ENCODE results near the gene SIGLEC14.
"Not testable (repeated sequence)": the region's sequence is repeated elsewhere in the genome, so short reads cannot be mapped to it uniquely, and the experiment has no call there.

SIGLEC14 gene, protein sequence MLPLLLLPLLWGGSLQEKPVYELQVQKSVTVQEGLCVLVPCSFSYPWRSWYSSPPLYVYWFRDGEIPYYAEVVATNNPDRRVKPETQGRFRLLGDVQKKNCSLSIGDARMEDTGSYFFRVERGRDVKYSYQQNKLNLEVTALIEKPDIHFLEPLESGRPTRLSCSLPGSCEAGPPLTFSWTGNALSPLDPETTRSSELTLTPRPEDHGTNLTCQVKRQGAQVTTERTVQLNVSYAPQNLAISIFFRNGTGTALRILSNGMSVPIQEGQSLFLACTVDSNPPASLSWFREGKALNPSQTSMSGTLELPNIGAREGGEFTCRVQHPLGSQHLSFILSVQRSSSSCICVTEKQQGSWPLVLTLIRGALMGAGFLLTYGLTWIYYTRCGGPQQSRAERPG

DNA sequence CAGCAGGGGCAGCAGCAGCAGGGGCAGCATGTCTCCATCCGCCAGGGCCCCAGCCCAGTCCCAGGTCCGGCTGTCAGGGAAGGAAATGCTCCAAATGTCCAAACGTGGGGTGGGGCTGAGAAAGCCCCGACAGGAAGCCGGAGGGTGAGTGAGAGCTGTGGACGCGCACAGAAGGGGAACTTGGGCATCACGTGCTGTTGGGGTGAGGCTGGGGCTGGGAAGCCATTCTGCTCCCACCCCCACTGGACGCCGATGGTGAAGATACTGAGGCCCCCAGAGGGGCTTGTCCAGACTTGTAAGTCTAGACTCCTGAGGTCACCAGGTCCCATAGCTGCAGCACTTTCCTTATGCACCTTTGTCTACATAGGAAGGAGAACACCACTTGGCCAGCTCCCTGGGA is at the start of gene SIGLEC14:
TSS of gene SIGLEC14 (minus strand) at position 96 of the 400 bp plus-strand sequence. CDS start at position 30, 66 bp downstream.
- DNase-seq (ENCODE audit: low spot score), result not testable (repeated sequence)

DNA sequence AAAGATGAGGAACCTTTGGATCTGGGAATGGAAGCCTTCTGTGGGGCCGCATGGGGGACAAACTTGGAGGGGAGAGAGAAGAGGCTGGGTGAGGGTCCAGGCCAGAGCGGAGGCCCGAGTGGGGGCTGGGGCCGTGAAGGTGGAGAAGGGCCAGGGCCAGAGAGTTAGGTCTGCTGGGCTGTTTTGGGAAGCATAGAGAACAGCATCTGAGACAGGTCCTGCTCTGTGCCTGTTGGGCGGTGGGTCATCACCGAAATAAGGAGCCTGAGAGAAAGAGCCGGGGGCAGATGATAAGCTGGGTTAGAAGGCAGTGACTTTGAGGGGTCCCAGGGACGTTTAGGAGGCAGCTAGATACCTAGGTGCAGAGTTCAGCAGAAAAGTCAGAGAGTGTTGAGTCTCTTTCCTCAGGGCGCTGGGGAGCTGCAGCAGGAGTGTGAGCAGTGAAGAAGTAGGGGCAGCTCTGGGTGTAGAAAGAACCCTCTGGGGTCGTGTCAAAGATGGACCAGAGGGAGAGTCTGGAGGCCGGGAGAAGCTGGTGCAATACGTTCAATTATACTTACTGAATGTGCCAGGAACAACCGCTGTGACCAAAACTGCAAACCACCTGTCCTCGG is 49.2 kb upstream of the SIGLEC14 start:
- no peak for DNase-seq (ENCODE audit: low spot score)

DNA sequence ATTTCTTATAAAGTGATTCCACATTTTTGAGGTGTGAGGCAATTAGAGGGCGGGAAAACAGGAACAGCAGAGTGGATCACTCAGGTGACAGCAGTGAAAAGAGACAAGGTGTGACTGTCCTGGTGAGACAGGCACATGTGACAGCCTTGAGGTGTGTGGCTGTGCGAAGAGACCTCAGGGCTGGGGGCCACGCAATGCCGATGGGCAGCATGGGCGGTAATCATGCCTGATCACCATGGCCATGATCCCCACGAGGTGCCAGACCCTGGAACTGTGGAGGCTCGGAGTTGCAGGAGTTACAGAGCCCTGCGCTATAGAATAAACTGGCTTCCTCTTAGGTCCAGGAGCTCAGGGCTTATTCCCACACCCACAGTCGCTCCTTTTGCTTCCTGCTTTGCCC is 48.5 kb upstream of the SIGLEC14 start:
- no peak for DNase-seq (ENCODE audit: low spot score)

DNA sequence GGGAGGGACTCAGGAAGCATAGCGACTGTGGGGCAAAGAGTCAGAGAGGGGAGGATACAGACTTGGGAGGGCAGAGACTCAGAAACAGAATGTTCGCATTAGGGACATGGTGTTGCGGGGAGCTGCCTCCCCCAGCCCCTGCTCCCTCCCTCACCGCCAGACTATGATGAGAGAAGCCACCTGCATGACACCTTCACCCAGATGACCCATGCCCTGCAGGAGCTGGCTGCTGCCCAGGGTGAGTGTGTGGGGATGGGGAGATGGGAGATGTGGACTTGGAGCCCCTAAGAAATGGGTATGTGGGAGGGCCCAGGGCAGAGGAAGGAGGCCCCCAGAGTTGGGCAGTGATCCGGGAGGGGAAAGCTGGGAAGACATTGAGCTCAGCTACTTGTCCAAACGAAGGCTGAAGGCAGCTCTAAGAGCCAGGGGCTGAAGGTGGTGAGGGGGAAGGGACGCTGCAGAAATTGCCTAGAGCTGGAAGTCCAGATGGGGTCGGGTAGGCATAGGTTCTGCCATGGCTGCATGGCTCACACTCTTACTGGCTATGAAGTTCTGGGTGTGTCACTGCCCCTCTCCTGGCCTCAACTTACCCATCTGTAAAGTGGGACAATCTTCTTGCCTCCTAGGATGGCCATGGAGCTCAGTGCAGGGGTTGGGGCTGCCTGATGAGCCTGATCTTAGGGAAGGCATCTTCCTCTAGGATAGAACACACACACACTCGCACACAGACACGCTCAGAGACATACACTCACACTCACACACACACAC is 47.9 kb upstream of the SIGLEC14 start:
- DNase-seq (ENCODE audit: low spot score), result no peak

DNA sequence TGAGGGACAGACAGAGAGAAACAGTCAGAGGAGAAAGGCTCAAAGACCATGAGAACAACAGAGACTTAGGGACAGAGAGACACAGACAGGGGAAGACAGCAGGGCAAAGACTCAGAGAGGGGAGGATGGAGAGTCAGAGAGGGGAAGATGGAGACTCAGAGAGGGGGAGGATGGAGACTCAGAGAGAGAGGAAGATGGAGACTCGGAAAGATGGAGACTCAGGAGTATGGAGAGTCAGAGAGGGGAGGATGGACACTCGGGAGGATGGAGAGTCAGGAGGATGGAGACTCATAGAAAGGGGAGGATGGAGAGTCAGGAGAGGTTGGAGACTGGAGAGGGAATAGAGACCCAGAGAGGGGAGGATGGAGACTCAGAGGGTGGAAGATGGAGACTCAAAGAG is 47.2 kb upstream of the SIGLEC14 start:
- no peak for DNase-seq (ENCODE audit: low spot score)

- DNase-seq (ENCODE audit: low spot score), result no peak
Observed at GRCh38 chr19:51693260-51693659, 46.6 kb upstream of the SIGLEC14 start, which contains the start of gene SPACA6. TSS of gene SPACA6 (plus strand) at chr19:51693330. CDS start at chr19:51693527, 197 bp downstream.

DNA sequence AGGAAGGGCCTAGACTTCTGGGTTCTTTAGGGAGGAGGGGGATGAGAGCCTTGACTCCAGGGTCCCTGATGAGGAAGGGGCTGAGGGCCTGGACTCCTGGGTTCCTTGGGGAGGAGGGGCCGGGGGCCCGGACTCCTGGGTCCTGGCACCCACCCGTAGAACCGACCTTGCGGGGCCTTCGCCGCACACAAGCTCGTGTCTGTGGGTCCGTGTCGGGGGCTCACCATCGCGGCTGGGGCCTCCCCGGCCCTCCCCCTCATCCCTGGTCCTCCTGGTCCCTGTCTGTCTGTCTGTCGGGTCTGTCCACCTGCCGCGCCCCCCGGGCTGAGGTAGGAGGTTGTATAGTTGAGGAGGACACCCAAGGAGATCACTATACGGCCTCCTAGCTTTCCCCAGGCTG is 45.8 kb upstream of the SIGLEC14 start:
- DNase-seq (ENCODE audit: low spot score), result no peak

- no peak for DNase-seq (ENCODE audit: low spot score)
Observed at GRCh38 chr19:51691584-51692428, 45.2 kb upstream of the SIGLEC14 start.

DNA sequence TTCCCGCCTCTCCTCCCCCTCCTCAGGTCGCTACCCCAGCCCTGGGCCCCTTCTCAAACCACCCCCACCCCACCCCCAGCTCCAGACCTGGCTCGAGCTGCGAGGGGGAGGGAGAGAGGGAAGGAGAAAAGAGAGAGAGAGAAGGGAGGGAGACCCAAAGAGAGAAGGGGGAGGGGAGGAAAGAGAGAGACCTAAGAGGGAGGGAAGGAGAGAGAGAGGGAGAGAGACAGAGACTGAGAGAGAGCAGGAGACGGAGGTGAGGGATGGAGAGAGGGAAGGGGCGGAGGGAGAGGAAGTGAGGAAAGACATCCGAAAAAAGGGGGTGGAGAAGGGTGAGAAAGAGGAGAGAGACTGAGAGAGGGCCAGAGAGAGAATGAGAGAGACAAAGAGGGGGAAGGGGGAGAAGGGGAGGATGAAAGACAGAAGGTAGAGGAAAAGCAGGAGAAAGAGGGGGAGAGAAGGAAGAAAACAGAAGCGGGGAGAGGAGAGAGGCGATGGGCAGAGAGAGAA is 44.5 kb upstream of the SIGLEC14 start:
- DNase-seq (ENCODE audit: low spot score), result no peak

GRCh38 chr19:51690454-51691073 is 43.9 kb upstream of the SIGLEC14 start:
- DNase-seq (ENCODE audit: low spot score), result peak; percentile 73

- DNase-seq (ENCODE audit: low spot score), result no peak
Observed at GRCh38 chr19:51689751-51690453, 43.3 kb upstream of the SIGLEC14 start.

DNA sequence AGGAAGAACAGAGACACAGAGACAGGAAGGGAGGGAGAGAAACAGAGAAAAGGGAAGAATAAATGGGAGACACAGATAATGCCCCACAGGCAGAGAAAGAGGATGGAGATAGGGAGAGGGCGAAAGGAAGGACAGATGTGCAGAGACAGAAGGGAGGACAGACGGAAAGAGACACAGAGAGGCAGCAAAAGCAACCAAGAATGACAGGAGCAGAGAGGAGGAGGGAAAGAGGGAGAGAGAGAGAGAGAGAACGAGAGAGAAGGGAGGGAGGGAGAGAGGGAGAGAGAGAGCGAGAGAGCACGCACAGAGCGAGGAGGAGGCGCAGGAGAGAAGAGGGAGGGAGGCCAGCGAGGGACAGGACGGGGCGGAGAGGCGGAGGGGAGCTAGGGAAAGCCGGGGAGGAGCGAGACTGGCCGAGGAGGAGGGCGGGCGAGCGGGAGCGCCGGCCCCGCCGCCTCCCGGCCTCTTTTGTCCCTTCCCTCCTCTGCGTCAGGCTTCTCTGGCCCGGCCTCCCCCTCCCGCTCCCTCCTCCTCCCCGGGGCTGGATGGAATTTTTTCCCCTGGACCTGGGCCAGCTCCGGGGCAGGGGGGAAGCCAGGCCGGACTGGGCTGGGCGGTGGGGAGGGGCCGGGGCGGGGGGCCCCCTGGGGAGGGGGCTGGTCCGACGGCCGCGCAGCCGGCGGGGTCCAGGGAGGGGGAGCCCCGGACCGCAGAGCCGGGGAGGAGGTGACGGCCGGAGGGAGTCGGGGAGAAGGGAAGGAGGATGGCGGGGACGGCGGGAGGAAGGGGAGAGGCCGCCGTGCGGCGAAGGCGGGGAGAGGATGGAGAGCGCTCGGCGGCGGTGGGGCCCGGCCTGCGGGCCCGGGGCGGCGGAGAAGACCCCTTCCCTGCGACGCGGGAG is 42.3 kb upstream of the SIGLEC14 start:
- peak; percentile 93 for DNase-seq (ENCODE audit: low spot score)

- DNase-seq (ENCODE audit: low spot score), result peak; percentile 70
Observed at GRCh38 chr19:51687791-51688670, 41.4 kb upstream of the SIGLEC14 start.

DNA sequence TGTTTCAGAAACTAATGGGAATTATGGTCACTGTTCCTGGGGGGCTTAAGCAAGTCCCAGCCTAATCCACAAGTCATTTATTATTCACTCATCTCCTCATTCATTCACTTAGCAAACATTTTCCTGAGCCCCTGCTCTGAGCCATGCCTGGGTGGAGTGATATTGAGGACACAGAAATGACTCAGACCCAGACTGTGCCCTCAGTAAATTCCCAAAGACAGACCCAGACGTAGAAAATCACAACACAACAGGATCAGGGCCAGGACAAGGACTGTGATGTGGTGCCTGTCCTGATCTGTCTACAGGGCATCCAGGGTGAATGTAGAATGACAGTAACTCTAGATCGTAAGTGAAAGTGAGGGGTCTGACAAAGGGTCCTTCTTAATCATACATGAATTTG is 39.5 kb upstream of the SIGLEC14 start:
- peak; percentile 41 for DNase-seq (ENCODE audit: low spot score)

DNA sequence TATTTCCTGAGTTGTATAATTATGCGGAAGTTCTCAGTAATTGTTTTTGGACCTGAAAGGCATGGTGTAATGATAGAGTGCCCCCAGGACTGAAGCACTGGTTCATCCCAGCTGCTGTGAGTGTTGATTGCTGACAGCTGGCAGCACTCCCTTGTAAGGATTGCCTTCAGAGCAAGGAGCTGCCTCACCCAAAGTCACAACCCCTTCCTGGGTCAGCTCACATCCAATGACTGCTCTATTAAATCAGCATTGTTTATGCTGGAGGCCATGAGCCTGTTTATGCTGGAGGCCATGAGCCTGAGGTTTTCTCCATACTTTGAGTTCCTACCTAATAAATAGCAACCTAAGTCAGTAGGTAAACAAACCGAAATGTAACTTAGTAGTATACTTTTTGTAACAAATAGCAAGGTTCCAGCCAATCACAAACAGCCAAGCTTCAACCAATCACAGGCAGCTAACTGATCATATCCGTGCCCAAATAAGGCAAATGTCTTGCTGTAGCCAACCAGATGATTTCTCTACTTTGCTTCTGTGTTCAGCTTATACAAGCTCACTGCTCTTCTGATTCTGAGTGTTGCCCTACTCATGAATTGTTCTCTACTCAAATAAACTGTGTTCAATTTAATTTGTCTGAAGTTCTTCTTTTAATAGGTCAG is 34.8 kb upstream of the SIGLEC14 start:
- no peak for DNase-seq (ENCODE audit: low spot score)

GRCh38 chr19:51680474-51680873 is 33.8 kb upstream of the SIGLEC14 start:
- DNase-seq (ENCODE audit: low spot score), result no peak

- DNase-seq (ENCODE audit: low spot score), result no peak
Observed at GRCh38 chr19:51676566-51677083, 30.0 kb upstream of the SIGLEC14 start.
